GM23338 (cell line): Measurements from ENCODE around the gene GDF10.

Experiments used
- CREB1 ChIP-seq: fragments of 250-450 bp; sonication (Bioruptor Pico); IDR thresholded peaks from 2 replicates; pipeline ENCODE4 v1.5.0; 2020; ENCODE audit warnings: low read depth, mild to moderate bottlenecking, moderate library complexity
- CTCF ChIP-seq, 2 experiments: fragments of 200-600 bp in 1 of 2; sonication (generic) in 1 of 2; conservative IDR thresholded peaks; 2 replicates each; pipeline versions ENCODE4 v1.5.1 to v1.6.1; 2016 to 2017; ENCODE audit warnings: antibody characterized with exemption in 2 of 2, low read depth in 2 of 2, mild to moderate bottlenecking in 2 of 2, moderate library complexity in 1 of 2
- ETS1 ChIP-seq: IDR thresholded peaks from 2 replicates; pipeline ENCODE4 v1.6.1; 2016; ENCODE audit warnings: antibody characterized with exemption
- EZH2 ChIP-seq: fragments of 200-600 bp; sonication (generic); IDR thresholded peaks from one replicate; pipeline ENCODE4 v1.8.0; 2017; ENCODE audit warnings: antibody characterized with exemption, mild to moderate bottlenecking, low read depth; ENCODE audit not compliant: unreplicated experiment
- EZH2phosphoT487 ChIP-seq: fragments of 200-600 bp; sonication (generic); IDR thresholded peaks from one replicate; pipeline ENCODE4 v1.8.1; 2018; ENCODE audit warnings: antibody characterized with exemption; ENCODE audit not compliant: unreplicated experiment
- NANOG ChIP-seq: IDR thresholded peaks from 2 replicates; pipeline ENCODE4 v1.6.1; 2016; ENCODE audit warnings: antibody characterized with exemption, borderline replicate concordance
- POLR2AphosphoS5 ChIP-seq: IDR thresholded peaks from 2 replicates; pipeline ENCODE4 v1.6.1; 2016; ENCODE audit warnings: antibody characterized with exemption, low read depth
- REST ChIP-seq: IDR thresholded peaks from one replicate; pipeline ENCODE4 v1.6.1; 2018; ENCODE audit warnings: antibody characterized with exemption; ENCODE audit not compliant: unreplicated experiment
- STAT1 ChIP-seq: IDR thresholded peaks from one replicate; pipeline ENCODE4 v1.6.1; 2016; ENCODE audit warnings: antibody characterized with exemption; ENCODE audit not compliant: unreplicated experiment
- ZNF331 ChIP-seq: fragments of 250-450 bp; sonication (Bioruptor Pico); IDR thresholded peaks from 2 replicates; pipeline ENCODE4 v1.5.0; 2020; ENCODE audit warnings: low read depth, mild to moderate bottlenecking, moderate library complexity

- no peak for TF ChIP-seq CREB1
- no peak for TF ChIP-seq CTCF (conservative IDR thresholded peaks at IDR 0.05; ENCODE audit: low read depth in 2 of 2)
- TF ChIP-seq REST = no peak
- TF ChIP-seq POLR2AphosphoS5 = no peak
- no peak for TF ChIP-seq EZH2
- no peak for TF ChIP-seq EZH2phosphoT487
- no peak for TF ChIP-seq ZNF331 (CRISPR knock-in tag)
- no peak for TF ChIP-seq NANOG
- TF ChIP-seq ETS1 = no peak
- TF ChIP-seq STAT1 = no peak
Measured at GRCh38 chr10:47296941-47297340, 3.1 kb upstream of the GDF10 start.
